ENCODE measurements around the gene MAG.
A peak's percentile ranks its signal among the peaks of the same experiment; 100 is the strongest.

MAG gene

DNA sequence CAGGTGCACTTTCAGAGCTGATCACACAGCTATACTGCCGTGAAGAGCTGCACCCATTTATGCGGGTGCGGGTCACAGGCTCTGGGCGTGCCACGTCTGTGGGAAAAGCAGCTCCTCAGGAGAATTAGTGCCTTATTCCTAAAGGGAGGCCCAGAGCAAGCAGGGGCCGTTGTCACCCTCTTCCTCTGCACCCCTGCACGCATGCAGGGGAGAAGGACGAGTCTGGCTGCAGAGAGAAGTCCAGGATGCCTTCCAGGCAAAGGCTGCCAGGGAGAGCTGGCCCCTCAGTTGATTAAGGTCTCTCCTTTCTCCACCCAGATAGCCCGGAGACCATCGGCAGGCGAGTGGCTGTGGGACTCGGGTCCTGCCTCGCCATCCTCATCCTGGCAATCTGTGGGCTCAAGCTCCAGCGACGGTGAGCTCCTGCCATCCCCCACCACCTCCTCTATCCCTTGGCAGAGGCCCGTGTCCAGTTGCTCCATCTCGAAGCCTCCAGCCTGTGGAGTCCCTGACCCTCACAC, 52.6 kb downstream of the MAG start:
- Mint-ChIP-seq H3K27me3 (peaks cover 6% of the 10 kb centered on the region), H3K4me1 (ENCODE audit: low read depth) (peaks cover 41% of the 10 kb centered on the region), H3K27ac (no peak overlapping the region), H3K36me3 (ENCODE audit: low read depth) (no peaks in the 10 kb centered on the region), H3K4me3 (no peak overlapping the region), H3K9me3 (no peaks in the 10 kb centered on the region)

DNA sequence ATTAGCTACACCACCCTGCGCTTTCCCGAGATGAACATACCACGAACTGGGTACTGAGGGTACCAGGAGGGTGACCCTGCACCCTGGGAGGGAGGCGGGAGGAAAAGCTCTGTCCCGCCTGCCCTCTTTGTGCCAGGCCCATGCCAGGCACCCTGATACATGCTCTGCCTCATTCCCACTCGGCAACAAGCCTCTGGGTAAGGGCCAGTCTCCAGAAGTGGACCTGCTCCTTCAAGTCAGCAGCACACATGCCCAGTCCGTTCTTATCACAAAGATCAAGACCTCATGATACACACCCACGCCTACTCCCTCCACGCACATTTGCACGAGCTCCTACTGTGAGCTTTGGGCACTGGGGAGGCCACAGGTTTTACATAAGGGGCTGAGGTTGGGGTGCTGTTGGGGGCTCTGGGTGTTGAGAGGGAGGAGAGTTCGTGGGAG, 53.7 kb downstream of the MAG start:
- H3K27me3 Mint-ChIP-seq = peaks cover 6% of the 10 kb centered on the region
- H3K27ac Mint-ChIP-seq = peak overlapping the region; percentile 98
- no peak overlapping the region for H3K4me3 Mint-ChIP-seq
- no peaks in the 10 kb centered on the region for H3K36me3 Mint-ChIP-seq (ENCODE audit: low read depth)
- H3K4me1 Mint-ChIP-seq (ENCODE audit: low read depth) = peaks cover 44% of the 10 kb centered on the region
- no peaks in the 10 kb centered on the region for H3K9me3 Mint-ChIP-seq

GRCh38 chr19:35346193-35347052, 54.5 kb downstream of the MAG start:
- Mint-ChIP-seq H3K9me3 (no peaks in the 10 kb centered on the region), H3K27me3 (peaks cover 6% of the 10 kb centered on the region), H3K4me1 (ENCODE audit: low read depth) (peaks cover 44% of the 10 kb centered on the region)

GRCh38 chr19:35347171-35347929, 55.4 kb downstream of the MAG start, which contains the start of gene FFAR1:
FFAR1 (plus strand) TSS chr19:35347902; CDS start chr19:35351552, 3,650 bp downstream.
- Mint-ChIP-seq H3K9me3 (no peaks in the 10 kb centered on the region), H3K4me3 (peak within 1 kb of the TSS; percentile 70), H3K27ac (peak within 1 kb of the TSS; percentile 98), H3K4me1 (ENCODE audit: low read depth) (peaks cover 44% of the 10 kb centered on the region), H3K27me3 (peaks cover 6% of the 10 kb centered on the region), H3K36me3 (ENCODE audit: low read depth) (no peaks in the 10 kb centered on the region)

More at GRCh38 chr19:35346193-35347052, 54.5 kb downstream of the MAG start:
- Mint-ChIP-seq H3K4me3 (peak overlapping the region; percentile 70), H3K27ac (peak overlapping the region; percentile 98), H3K36me3 (ENCODE audit: low read depth) (no peaks in the 10 kb centered on the region)

- Mint-ChIP-seq H3K4me3 (peak overlapping the region; percentile 70), H3K4me1 (ENCODE audit: low read depth) (peaks cover 49% of the 10 kb centered on the region), H3K9me3 (no peaks in the 10 kb centered on the region), H3K27me3 (peaks cover 6% of the 10 kb centered on the region), H3K27ac (peak overlapping the region; percentile 98), H3K36me3 (ENCODE audit: low read depth) (no peaks in the 10 kb centered on the region)
These were observed 56.0 kb downstream of the MAG start for GRCh38 chr19:35347930-35348298.

- no peak overlapping the region for H3K27ac Mint-ChIP-seq
- H3K4me3 Mint-ChIP-seq = no peak overlapping the region
- H3K27me3 Mint-ChIP-seq = no peaks in the 10 kb centered on the region
- H3K36me3 Mint-ChIP-seq (ENCODE audit: low read depth) = no peaks in the 10 kb centered on the region
- H3K9me3 Mint-ChIP-seq = no peaks in the 10 kb centered on the region
- peaks cover 50% of the 10 kb centered on the region for H3K4me1 Mint-ChIP-seq (ENCODE audit: low read depth)
These were observed 57.1 kb downstream of the MAG start for GRCh38 chr19:35348911-35349611.

DNA sequence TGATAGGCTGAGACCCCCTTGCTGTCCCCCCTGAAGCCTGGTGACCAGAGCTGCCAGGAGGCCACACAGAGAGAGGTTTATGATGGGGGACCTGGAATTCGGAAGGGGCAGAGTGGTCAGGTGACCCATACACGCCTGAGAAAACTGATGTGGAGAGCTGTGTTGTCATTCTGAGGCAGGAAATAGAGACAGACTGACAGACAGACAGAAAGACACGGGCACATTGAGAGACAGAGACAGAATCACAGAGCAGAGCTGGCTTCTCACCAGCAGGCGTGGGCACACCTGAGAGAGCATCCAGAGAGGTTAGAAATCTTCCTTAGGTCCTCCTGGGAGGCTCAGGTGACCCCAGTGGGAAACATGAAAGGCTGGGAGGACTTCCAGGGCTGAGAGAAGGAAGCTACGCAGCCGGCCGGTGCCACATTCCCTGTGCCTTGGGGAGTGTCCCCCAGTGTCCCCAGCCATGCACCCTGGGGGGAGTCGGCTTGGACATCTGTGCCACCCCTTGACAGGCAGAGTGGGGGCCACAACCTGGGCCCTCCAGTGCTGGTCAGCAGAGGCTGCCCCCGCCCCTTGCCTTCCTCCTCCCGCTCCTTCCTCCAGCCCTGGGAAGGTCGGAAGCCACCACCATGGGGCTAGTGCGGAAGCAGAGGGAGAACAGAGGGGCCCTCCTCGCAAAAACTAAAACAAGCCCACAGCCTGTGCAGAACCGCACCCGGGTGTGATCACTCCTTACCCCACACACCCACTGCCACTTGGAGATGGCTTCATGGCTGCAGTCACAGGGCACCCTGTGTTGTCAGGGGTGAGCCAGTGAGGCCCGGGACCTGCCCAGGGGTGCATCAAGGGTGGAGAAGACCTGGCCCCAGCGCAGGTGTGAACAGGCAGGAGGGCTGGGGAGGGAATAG, 57.9 kb downstream of the MAG start:
- H3K4me3 Mint-ChIP-seq = no peak overlapping the region
- H3K27ac Mint-ChIP-seq = no peak overlapping the region
- no peaks in the 10 kb centered on the region for H3K36me3 Mint-ChIP-seq (ENCODE audit: low read depth)
- H3K4me1 Mint-ChIP-seq (ENCODE audit: low read depth) = peaks cover 50% of the 10 kb centered on the region
- no peaks in the 10 kb centered on the region for H3K27me3 Mint-ChIP-seq
- no peaks in the 10 kb centered on the region for H3K9me3 Mint-ChIP-seq

GRCh38 chr19:35350591-35350990, 58.6 kb downstream of the MAG start:
- H3K27ac Mint-ChIP-seq = no peak overlapping the region
- no peak overlapping the region for H3K4me3 Mint-ChIP-seq
- H3K36me3 Mint-ChIP-seq (ENCODE audit: low read depth) = no peaks in the 10 kb centered on the region
- no peaks in the 10 kb centered on the region for H3K27me3 Mint-ChIP-seq
- no peaks in the 10 kb centered on the region for H3K9me3 Mint-ChIP-seq
- peaks cover 46% of the 10 kb centered on the region for H3K4me1 Mint-ChIP-seq (ENCODE audit: low read depth)

DNA sequence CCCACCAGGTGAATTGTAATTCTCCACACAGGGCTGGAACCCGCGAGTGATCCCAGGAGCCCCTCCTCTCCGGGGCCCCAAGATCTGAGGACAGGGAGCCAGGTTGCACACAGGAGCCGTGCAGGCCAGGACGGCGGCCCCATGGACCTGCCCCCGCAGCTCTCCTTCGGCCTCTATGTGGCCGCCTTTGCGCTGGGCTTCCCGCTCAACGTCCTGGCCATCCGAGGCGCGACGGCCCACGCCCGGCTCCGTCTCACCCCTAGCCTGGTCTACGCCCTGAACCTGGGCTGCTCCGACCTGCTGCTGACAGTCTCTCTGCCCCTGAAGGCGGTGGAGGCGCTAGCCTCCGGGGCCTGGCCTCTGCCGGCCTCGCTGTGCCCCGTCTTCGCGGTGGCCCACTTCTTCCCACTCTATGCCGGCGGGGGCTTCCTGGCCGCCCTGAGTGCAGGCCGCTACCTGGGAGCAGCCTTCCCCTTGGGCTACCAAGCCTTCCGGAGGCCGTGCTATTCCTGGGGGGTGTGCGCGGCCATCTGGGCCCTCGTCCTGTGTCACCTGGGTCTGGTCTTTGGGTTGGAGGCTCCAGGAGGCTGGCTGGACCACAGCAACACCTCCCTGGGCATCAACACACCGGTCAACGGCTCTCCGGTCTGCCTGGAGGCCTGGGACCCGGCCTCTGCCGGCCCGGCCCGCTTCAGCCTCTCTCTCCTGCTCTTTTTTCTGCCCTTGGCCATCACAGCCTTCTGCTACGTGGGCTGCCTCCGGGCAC, 59.6 kb downstream of the MAG start:
- Mint-ChIP-seq H3K36me3 (ENCODE audit: low read depth) (no peaks in the 10 kb centered on the region), H3K27ac (no peak overlapping the region), H3K27me3 (no peaks in the 10 kb centered on the region), H3K9me3 (no peaks in the 10 kb centered on the region), H3K4me3 (no peak overlapping the region), H3K4me1 (ENCODE audit: low read depth) (peaks cover 36% of the 10 kb centered on the region)

DNA sequence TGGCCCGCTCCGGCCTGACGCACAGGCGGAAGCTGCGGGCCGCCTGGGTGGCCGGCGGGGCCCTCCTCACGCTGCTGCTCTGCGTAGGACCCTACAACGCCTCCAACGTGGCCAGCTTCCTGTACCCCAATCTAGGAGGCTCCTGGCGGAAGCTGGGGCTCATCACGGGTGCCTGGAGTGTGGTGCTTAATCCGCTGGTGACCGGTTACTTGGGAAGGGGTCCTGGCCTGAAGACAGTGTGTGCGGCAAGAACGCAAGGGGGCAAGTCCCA, 60.2 kb downstream of the MAG start:
- Mint-ChIP-seq H3K27me3 (no peaks in the 10 kb centered on the region), H3K4me1 (ENCODE audit: low read depth) (peaks cover 31% of the 10 kb centered on the region), H3K36me3 (ENCODE audit: low read depth) (no peaks in the 10 kb centered on the region), H3K4me3 (no peak overlapping the region), H3K27ac (no peak overlapping the region), H3K9me3 (no peaks in the 10 kb centered on the region)

DNA sequence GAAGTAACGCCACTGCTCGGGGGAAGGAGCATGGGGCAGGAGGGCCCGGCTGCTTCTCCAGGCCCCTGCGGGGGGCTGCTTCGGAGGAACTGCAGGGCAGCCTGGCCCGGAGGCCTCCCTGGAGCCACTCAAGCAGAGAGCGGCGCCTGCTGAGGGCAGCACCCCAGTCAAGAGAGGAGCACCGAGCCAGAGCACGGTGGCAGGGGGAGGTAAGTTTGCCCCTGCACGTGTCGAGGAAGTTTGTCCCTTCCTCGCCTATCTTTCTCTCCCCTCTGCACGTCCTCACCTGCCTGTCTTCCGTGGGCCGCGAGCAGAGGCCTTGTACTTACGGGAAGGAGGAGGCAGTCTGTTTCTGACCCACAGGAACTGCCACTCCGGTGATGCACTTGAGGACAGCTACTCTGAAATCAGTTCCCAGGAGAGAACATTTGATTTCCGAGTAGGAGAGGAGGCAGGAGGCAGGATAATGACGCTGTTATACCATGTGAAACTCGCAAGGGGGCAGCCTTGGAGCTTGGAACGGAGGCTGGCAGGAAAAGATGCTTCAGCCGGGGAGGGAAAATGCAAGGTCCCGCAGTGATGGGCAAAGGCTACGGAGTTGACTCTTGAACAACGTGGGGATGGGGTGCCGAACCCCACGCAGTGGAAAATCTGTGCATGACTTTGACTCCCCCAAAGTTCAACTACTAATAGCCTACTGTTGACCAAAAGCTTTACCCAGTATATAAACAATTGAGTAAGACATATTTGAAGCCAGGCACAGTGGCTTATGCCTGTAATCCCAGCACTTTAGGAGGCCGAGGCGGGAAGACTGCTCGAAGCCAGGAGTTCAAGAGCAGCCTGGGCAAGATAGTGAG, 60.7 kb downstream of the MAG start:
- no peak overlapping the region for H3K4me3 Mint-ChIP-seq
- H3K9me3 Mint-ChIP-seq = no peaks in the 10 kb centered on the region
- no peak overlapping the region for H3K27ac Mint-ChIP-seq
- peaks cover 29% of the 10 kb centered on the region for H3K4me1 Mint-ChIP-seq (ENCODE audit: low read depth)
- no peaks in the 10 kb centered on the region for H3K36me3 Mint-ChIP-seq (ENCODE audit: low read depth)
- H3K27me3 Mint-ChIP-seq = no peaks in the 10 kb centered on the region

- Mint-ChIP-seq H3K9me3 (no peaks in the 10 kb centered on the region), H3K27ac (no peak overlapping the region), H3K27me3 (peaks cover 3% of the 10 kb centered on the region), H3K36me3 (ENCODE audit: low read depth) (no peaks in the 10 kb centered on the region), H3K4me1 (ENCODE audit: low read depth) (peaks cover 27% of the 10 kb centered on the region), H3K4me3 (no peak overlapping the region)
These were observed 61.7 kb downstream of the MAG start for GRCh38 chr19:35353635-35354034.

GRCh38 chr19:35354898-35355297, 62.9 kb downstream of the MAG start:
- H3K27ac Mint-ChIP-seq = no peak overlapping the region
- no peak overlapping the region for H3K4me3 Mint-ChIP-seq

More at GRCh38 chr19:35354898-35355297, 62.9 kb downstream of the MAG start:
- Mint-ChIP-seq H3K36me3 (ENCODE audit: low read depth) (no peaks in the 10 kb centered on the region), H3K4me1 (ENCODE audit: low read depth) (peaks cover 18% of the 10 kb centered on the region), H3K27me3 (peaks cover 3% of the 10 kb centered on the region), H3K9me3 (no peaks in the 10 kb centered on the region)

All from stimulated activated naive CD8-positive, alpha-beta T cell treated with anti-CD3 and anti-CD28 coated beads, Interleukin-15, Interleukin-2, amounts not matched to agents 100 ng/mL and 50 ng/mL, for 24 hours (primary cell).